GM19395 (cell line): Measurements from ENCODE around the gene EID3.

Experiments used
- ATAC-seq: cut with Tn5 transposase; IDR thresholded peaks from one replicate; pipeline ENCODE4 v1.9.1; 2021; ENCODE audit warnings: mild to moderate bottlenecking, moderate library complexity; ENCODE audit not compliant: unreplicated experiment

The EID3 gene

GRCh38 chr12:104353012-104353981 is 49.8 kb downstream of the EID3 start:
- ATAC-seq: no peak

- no peak for ATAC-seq
Measured at GRCh38 chr12:104354167-104354867, 50.8 kb downstream of the EID3 start.
